Stimulated activated CD4-positive, alpha-beta T cell treated with anti-CD3 and anti-CD28 coated beads, Interleukin-12 subunit alpha, Interleukin-12 subunit beta, amount 100 ng/mL, for 24 hours (primary cell): ENCODE data around the gene SLC37A1.

Experiments
- DNase-seq, 2 experiments: peaks; one replicate each; pipeline ENCODE4 v3.0.0-alpha.2; 2020; ENCODE audit warnings: low read depth in 2 of 2

The SLC37A1 gene

DNA sequence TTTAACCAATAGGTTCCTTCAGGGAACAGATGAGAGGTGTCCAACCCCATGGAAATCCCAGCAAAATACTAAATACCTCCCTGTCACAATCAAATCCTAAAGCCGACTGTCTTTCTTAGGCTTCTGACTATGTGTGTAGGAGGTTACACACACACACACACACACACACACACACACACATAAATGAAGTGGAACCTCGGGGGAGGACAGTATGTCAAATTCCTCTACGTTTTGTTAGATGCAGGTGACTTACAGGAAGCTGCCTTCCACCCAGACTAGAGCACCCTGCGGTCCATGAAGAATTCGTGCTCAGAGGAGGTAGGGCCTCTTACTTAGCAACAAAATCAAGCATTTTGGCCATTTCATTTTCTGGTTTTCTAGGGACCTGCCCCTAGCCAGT lies 34.1 kb upstream of the SLC37A1 start:
- no peak for DNase-seq

DNA sequence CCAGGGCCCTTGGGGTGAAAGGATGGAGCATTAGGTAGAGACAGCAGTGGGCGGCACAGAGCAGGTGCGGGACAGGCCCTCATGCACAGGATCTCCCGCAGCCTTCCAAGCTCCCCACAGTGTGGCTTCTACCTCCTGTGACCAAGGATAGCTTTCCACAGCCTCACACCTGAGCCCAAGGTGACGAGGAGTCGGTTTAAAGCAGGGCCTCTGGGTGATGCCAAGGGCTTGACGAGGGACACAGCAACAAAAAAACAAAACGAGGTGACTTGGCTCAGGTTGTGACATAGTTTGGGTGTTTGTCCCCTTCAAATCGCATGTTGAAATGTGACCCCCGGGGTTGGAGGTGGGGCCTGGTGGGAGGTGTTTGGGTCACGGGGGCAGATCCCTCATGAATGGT lies 32.9 kb upstream of the SLC37A1 start:
- no peak for DNase-seq

DNA sequence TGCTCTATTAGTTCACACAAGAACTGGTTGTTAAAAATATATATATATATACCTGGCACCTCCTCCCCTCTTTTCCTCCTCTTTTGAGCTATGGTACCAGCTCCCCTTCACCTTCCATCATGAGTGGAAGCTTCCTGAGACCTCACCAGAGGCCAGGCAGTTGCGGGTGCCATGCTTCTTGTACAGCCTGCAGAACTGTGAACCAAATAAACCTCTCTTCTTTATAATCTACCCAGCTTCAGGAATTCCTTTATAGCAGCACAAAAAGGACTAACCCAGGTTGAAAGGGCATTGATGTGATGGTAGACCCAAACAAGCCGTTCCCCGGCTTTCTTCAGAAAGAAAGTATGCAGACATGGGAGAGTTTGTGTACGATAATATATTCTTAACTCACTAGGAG lies 32.5 kb upstream of the SLC37A1 start:
- no peak for DNase-seq

DNA sequence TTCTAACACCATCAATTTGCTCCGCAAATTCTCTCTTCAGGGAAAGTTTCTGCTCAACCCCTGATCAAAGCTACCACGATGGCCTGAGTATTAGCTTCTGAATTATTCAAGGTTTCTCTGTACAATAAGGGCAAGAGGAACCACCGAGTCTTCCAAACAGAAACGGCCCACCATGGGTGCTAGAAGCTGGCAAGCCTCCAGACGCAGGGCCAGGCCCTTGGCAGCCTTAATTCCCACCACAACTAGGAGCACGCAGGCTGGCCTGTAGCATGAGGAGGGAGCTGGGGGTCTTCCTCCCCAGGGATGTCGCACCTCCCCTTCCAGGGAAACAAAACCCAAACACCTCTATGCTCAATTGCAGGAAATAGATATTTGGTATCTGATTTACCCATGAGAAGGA lies 28.7 kb upstream of the SLC37A1 start:
- no peak for DNase-seq

DNA sequence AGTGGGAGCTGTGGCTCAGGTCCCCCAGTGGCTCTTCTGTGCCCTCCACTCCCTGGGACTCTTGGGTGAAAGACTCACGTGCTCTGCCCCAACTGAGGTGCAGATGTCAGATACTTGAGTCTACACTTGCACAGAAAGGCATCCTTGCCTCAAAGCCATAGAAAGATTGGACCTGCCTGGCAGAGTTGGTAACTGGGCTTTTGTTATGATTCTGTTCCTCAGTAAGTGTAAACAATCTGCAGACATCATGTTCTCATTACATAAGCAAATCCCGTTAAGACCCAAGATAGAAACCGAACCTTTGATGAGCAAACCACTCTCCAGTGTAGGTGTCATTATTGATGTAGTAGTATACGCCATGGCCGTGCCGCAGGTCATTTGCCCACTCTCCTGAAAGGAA lies 27.6 kb upstream of the SLC37A1 start:
- no peak for DNase-seq

DNA sequence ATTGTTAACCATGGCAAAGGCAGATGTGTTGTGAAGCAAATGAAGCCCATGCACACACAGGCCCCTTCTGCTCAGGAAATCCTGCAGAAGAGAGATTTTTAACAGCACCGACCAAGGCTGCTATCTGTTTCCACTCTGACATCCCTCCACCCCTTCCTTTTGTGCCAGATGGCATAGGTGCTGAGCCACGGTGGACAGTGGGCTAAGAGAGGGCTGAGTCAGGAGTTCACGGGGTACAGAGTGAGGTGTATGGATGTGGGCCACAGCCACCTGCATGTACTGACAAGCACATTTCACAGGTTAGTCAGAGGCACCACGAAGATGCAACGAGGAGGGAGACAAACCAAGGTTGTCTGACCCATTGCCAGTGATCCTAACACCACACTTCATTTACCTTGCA lies 27.1 kb upstream of the SLC37A1 start:
- DNase-seq: no peak

DNA sequence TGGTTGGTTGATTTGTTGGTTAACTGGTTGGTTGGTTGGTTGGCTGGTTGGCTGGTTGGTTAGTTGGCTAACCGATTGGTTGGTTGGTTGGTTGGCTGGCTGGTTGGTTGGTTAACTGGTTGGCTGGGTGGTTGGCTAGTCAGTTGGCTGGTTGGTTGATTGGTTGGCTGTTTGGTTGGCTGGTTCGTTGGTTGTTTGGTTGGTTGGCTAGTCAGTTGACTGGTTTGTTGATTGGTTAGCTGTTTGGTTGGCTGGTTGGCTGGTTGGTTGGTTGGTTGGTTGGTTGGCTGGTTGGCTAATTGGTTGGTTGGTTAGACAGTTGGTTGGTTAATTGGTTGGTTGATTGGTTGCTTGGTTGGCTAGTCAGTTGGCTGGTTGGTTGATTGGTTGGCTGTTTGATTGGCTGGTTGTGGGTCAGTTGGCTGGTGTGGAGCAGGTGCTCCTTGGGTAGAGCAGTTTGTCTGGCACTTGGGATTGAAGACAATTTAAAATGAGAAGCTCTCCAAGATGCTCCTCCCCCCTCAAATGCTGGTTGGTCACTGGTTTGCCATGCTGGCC lies 24.6 kb upstream of the SLC37A1 start:
- no peak for DNase-seq

DNA sequence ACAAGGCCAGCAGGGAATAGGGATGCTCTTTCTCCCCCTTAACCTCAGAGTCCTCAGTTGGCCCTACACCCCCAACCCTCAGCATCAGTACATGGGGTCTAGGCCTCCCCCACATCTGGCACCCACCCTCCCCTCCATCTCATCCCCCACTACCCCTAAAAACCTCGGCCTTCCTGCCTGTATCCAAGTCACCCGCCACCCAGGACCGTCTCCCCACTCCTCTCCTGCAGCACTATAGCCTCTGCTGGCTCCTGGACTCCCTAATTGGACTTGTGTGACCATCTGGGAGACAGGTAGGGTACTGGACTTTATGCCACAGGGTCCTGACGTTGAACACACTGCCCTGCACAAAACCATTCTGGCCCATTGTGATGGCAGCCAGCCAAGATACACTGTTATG lies 23.7 kb upstream of the SLC37A1 start:
- no peak for DNase-seq

DNA sequence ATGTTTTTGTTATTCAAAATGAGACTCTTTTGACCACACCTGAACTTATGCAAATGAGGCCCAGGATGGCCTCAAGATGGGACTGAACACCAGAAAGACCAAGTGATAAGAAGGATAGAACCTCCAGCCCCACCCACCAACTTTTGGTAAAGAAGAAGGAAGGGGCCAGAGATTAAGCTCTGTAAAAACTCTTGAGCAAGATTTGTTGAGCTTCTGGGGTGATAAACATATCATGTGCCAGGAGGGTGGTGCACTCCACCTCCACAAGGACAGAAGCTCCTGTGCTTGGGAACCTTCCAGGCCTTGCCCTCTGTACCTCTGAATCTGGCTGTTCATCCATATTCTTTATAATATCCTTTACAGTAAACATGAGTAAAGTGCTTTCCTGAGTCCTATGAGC lies 22.9 kb upstream of the SLC37A1 start:
- DNase-seq: no peak

DNA sequence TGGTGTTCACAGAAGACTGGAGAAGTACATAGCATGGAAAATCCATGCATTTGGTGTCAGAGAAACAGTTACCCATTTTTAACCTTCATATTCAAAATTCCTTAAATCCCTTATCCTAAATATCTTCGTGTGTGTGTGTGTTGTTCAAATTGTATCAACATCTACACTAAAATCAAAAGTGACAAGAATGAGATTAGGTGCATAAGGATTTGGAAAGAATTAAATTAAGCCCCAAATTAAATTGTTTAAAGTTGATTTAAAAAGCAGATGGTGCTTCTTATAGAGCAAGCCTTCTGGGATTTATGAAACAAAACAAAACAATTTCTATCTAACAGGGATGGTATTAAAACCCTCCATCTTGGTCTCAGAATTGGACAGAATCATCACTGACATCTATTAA lies 22.3 kb upstream of the SLC37A1 start:
- DNase-seq: no peak

DNA sequence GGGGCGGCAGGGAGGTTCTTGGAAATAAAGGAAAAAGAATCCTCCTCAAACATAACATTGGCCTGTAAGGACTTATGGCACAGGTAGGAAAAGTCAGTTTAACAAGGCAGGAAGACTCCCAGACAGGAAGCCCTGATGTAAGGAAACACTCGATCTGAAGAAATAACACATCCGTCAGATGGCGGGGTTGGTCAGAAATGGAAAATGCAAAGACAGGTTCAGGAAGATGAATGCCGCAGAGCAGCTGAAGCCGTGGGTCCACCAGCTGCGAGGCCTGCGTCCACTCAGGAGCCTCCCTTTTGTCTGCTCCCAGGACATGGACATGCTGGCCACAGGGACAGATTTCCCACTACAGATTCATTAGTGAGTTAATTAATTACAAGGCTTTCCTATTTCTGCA lies 21.5 kb upstream of the SLC37A1 start:
- no peak for DNase-seq

DNA sequence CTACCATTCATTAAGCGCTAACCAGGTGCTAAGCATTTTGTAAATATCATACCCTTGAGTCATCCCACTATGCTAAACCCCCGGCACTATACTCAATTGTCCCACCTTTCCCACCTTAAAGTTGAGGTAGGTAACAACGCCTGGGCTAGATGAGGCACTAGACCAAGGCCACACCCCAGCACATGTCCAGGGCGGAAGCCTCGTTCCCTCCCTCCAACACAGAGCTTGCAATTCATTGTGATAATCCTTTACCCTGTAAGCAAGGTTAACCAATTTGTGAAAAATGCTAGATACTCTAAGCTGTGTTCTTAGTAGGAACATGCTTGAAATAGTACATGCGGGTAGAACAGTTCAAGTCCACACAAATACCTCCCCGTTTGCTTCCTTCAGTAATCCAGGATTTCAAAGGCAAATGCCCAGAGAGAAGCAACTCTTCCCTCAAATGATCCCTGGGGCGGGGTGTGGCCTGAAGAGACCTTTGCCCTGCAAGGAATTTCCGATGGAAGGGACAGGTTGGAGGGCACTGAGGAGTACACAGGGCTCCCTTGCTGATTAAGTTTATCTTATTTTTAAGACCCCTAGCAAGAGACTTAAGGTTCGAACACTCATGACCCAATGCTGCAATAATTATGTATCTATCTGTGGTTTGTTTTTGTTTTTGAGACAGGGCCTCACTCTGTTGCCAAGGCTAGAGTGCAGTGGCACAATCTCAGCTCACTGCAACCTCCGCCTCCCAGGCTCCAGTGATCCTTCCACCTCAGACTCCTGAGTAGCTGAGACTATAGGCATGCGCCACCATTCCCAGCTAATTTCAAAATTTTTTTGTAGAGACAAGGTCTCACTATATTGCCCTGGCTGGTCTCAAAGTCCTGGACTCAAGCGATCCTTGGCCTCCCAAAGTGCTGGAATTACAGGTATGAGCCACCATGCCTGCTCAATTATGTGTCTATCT lies 20.3 kb upstream of the SLC37A1 start:
- no peak for DNase-seq

DNA sequence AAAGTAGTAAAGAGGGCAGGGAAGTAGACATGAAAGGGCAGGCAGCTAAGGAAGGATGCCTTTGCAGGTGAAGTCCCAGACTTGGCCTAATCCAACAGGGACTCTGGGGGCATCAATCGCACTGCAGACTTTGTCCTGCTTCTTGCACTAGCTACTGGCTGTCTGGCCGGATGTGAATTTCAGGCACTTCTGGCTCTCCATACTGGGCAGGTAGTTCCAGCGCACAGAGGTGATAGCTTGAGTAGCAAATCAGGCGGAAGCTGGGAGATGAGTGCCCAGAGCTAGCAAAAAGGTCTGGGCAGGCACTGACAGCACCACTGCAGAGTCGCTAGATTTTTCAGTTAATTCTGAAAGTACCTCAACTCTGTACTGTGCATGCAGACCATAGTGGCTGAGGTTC lies 18.6 kb upstream of the SLC37A1 start:
- DNase-seq: no peak

DNA sequence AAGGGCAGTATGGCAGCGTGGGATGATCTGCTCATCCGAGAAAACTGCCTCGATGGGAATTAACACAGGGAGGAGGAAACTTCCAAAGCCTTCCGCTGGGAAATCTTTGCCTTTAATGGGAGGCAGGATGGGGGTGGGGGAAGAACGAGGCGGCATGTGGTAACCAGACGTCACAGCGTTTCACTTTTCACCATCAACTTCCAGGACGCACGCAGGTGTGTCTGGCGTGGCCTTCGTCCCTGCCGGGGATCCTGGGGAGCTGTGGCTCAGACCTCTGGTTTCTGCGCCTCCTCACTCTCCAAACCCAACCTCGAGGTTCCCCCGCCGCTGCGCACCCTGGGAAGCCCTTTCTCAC lies 17.9 kb upstream of the SLC37A1 start:
- no peak for DNase-seq

DNA sequence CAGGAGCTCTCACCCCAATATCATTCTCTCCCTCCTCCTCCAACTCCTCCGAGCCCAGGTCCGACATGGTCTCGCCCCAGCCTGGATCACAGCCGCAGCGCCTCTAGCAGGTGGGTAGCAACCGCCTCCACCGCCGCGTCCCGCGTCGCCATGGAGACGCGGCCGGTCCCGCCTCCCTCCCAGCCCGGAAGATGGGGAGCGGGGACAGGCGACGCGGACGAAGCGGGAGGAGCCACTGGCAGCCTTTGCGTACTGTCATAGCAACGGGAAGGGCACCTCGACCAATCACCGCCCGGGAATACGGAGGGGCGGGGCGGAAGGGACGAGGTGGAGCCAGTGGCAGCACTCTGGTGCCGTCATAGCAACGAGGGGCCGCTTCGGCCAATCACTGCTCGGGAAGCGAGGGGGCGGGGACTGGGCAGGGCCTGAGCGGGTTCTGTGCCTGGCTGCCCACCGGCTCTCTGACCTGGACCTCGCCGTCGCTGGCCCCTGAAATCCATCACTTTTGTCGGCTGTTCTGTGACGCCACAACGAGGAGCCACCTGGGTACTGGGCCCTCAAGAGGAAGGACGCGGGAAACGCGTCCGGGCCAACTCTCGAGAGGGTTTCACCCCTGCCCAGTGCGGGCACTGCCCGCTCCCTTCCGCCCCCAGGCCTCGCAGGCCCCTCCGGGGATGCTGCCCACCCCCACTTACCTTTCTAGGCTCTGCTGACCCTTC lies 17.4 kb upstream of the SLC37A1 start, which contains the start of gene RSPH1:
TSS of gene RSPH1 (minus strand) at position 105 of the 719 bp plus-strand sequence. CDS start at position 67, 38 bp downstream.
- peak; percentile 98 to 99 for DNase-seq

DNA sequence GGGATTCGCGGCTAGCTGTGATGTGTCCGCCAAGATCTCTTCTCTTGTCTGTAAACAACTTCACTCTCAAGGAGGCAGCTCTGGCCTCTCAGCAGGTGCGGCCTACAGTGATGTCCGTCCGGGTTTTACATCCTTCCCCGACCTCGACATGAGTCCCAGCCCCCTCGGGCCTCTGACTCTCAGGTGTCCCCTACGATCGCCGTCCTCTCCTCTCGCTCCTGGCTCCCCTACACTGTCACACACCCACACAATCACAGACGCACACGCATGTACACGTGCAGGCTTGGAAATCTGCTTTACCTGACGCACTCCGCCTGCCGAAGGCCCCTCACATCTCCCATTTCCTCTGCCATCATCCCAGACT lies 16.8 kb upstream of the SLC37A1 start:
- no peak for DNase-seq

DNA sequence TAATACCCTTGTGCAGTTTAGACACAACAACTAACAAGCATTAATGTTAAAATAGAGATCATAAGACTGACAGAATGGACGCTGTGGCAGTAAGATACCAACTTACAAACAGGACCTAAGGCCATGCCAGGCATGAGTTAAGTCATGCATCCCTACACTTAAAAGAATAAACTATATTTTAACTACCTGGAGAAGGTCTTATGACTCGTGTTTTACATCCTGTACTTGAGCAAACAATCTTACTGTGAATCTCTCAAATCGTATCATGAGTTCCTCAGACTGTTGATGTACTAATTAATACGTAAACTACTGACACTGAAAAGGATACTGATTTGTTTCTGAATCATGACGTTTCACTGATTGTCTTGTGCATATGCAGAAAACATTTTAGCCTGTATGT lies 15.6 kb upstream of the SLC37A1 start:
- no peak for DNase-seq

DNA sequence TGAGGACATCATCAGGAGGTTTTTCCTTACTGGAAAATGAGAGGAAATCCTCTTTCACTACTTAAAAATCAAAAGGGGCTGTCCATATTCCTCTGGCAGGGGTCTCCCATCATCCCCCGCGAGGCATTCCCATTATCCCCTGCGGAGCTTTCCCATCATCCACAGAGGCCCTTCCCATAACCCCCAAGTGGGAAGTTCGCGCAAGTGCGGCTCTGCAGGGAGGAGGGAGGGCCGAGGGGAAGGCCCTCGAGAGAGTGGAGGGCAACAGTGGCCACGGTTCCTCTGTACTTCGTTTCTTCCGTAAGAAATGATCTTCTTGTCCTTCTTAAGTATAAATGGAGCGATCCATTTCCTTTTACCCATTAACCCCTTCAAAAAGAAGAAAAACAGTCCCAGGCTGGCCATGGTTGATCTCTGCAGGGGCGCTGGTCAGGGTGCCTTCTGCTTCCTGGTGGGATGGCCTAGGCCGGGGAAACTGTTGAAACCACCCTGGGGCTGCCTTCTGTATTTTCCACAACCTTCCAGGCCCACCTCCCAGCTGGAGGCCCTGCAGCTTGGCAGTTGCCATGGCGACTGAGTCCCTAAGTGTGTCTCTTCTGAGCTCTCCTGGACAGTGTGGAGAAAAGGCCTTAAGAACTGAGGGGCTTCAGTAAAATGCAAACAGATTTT lies 14.1 kb upstream of the SLC37A1 start:
- no peak for DNase-seq

DNA sequence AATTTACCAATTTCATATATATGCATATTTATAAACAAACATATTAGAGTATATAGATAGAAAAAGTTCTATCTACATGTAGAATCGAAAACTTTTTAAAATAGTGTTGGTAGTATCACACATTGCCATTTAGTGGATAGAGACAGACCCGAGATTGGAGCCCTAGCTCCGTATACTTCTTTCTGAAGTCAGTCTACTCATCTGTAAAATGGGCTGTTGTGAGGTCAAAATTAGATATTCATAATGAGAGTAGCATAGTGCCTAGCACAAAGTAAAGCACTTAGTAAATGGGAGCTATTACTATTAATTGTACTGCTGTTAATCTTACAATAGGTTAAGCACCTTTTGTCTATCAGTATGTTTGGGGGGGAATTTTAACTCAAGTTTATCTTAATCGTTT lies 13.4 kb upstream of the SLC37A1 start:
- no peak for DNase-seq

DNA sequence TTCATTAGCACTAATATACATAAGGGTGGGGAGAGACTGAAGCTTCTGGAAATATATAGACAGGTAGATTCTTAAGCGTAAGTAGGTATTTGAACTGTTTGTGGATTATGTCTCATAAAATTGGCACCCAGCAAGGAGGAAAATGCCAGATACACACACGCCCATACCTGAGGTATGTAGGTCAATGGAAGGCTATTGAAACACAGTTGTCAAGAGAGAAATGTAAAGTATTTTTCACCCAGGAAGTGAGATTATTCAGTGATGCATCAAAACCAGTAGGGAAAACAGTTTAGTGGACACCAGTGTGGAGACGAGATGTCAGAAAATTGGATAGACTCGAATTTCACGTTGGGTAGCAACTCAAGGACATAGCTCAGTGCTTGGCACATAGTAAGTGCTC lies 12.9 kb upstream of the SLC37A1 start:
- no peak for DNase-seq

DNA sequence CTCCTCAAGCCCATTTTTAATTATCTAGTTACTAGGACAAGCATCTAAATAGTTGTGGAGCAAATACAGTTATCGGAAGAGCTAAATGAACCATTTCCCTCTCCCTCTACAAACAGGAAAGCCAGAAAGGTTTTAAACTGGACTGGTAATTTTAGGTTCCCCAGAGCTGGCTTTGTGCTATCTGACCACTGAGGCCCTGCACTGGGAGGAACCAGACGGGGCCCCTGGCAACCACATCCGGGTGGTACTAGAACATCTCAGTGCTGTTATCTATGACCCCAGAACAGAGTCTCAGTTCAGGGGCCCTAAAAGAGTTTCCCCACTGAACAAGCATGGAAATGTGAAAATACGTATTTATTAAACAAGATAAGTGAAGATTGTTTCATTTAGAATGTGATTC lies 9.9 kb upstream of the SLC37A1 start:
- no peak for DNase-seq

DNA sequence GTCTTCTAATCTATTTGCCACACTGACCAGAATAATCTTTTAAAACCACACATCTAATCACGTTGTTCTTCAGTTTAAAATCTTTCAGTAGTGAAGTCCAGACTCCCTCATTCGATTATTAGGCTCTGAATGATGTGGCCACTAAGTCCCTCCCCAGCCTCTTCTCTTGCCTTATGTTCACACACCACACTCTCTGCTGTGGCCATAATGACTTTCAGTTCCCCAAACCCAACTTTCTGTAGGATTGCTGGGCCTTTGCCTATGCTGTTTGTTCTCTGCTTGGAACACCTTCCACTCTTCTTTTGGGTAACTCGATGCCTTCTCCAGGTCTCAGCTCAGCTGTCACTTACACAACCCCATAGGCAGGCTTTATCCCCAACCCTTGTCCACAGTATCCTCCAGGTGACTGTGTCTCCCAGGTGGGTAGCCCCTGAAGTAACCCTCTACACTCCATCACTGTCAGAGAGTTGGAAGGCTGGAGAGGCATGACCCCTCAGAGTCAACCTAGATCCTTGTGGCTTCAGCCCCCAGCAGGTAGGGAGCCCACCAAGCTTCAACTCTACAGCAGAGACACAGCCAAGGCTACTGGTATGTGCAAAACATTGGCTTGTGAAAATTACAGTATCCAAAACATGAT lies 8.4 kb upstream of the SLC37A1 start:
- no peak for DNase-seq
